ENCODE data around the gene USP48.
"Not testable (repeated sequence)": the region's sequence is repeated elsewhere in the genome, so short reads cannot be mapped to it uniquely, and the experiment has no call there.

Gene USP48

GRCh38 chr1:21638531-21639341 is 144.2 kb downstream of the USP48 start:
- no peak for DNase-seq (ENCODE audit: low read depth in 2 of 2)

- no peak for DNase-seq (ENCODE audit: low read depth in 2 of 2)
Measured at GRCh38 chr1:21637514-21637913, 145.4 kb downstream of the USP48 start.

DNA sequence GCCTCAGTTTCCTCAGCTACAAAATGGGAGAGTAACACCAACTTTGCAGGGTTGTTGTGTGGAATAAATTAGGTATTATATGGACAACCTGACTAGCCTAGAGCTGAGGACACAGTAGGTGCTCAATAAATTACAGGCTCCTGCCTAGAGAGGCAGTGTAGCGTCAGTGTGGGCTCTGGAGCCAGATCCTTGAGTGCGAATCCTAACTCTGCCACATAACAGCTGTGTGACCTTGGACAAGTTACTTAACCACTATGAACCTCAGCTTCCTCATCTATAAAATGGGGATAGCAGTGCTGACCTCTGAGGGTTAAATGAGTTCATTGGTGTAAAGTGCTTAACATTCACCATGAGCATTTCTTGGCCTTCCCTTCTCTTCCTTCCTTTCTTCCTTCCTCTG is 146.9 kb downstream of the USP48 start:
- DNase-seq (ENCODE audit: low read depth in 2 of 2), result no peak

- no peak for DNase-seq (ENCODE audit: low read depth in 2 of 2)
Measured at GRCh38 chr1:21634806-21635535, 148.0 kb downstream of the USP48 start.

GRCh38 chr1:21633992-21634805 is 148.8 kb downstream of the USP48 start:
- no peak for DNase-seq (ENCODE audit: low read depth in 2 of 2)

GRCh38 chr1:21633141-21633755 is 149.7 kb downstream of the USP48 start:
- DNase-seq (ENCODE audit: low read depth in 2 of 2), result no peak

DNA sequence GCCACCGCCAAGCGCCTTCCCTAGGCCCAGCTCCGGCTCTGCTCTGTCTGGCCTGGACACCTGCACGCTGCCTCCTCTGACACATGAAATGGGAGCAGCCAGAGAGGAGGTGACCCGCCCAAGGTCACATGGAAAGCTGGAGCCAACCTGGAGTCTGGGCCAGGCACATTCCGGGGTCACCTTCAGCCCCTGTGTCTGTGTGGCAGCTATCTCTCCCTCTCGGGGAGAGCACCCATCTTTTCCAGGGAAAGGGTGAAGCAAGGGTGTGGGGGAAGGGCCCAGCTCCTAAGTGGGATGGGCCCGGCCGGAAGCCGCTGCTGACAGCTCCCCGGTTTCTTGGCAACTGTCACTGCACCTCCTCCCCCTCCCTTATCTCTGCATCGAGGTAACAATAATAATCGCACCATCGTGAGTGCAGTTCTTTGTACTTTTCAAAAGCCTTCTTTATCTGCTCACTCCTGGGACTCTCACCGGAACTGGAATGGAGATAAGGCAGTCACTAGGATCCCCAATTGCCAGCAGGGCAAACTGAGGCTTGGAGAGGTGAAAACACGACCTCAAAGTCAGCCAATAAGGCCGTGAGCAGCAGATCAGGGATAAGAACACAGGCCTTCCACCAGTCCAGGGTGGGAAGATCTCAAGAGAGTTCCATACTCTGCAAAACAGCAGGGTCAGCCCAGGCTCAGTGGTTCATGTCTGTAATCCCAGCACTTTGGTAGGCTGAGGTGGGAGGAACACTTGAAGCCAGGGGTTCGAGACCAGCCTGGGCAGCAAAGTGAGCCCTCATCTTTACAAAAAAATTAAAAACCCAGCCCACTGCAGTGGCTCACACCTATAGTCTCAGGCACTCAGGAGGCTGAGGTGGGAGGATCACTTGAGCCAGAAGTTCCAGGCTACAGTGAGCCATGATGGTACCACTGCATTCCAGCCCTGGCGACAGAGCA is 150.7 kb downstream of the USP48 start:
- no peak for DNase-seq (ENCODE audit: low read depth in 2 of 2)

DNA sequence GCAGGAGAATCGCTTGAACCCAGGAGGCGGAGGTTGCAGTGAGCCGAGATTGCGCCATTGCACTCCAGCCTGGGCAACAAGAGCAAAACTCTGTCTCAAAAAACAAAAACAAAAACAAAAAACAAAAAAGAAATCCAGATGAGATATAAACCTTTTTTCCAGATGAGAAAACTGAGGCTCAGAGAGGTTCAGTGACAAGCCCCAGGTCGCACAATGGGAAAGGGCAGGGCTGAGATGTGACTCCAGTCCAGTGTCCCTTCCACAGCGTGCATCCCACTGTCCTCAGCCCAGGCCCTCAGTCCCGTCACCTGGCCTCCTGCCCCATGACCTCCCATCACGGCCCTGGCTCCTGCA is 151.4 kb downstream of the USP48 start:
- DNase-seq (ENCODE audit: low read depth in 2 of 2), result not testable (repeated sequence)

- DNase-seq (ENCODE audit: low read depth in 2 of 2), result no peak
Measured at GRCh38 chr1:21630571-21631343, 152.2 kb downstream of the USP48 start.

DNA sequence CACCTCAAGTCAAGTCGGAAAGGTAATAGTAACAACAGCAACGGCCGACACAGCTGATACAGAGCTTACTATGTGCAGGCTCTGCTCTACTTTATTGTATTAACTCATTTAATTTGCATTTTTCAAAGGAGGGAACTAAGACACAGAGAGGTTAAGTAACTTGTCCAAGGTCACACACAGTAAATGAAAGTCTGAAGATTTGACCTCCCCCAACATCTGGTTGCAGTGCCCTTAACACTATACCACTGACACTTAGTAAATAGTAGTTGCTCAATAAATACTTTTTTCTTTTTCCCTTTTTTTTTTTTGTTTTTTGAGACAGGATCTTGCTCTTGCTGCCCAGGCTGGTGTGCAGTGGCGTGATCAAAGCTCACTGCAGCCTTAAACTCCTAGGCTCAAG is 153.0 kb downstream of the USP48 start:
- DNase-seq (ENCODE audit: low read depth in 2 of 2), result no peak

DNA sequence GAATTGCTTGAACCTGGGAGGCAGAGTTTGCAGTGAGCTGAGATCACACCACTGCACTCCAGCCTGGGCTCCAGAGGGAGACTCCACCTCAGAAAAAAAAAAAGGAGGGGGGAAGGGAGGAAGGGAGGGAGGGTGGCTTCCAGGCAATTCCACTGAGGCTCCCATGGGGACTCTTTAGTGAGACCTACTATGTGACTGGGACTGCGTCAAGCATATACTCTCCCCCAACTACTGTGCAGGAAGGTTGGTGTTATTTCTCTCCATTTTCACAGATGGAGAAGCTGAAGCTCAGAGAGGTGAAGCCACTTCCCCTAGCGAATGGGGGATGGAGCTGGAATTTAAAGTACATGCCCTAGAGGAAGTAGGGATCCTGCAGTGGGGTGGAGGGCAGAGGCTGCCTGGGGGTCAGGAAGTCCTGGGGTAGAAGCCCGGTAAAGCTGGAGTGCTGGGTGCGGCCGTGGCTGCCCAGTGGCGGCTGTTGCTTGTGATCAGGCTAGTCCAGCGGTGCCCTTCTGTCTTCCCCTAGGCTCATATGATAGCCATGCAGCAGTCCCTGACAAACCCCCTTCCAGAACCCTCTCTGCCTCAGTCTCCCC is 154.1 kb downstream of the USP48 start:
- DNase-seq (ENCODE audit: low read depth in 2 of 2), result no peak
